ENCODE results near the gene PAX6. TPM values are rescaled to one million over a fixed set of nuclear protein-coding genes. Genes with fewer than 3 reads are reported as not detected.

PAX6 gene
- total and polyA plus RNA-seq, 2 of the 13 experiments (the other 11 are each of a cell fraction or from before 2014, with no cell fraction given) = 0.15 to 1.1 TPM

DNA sequence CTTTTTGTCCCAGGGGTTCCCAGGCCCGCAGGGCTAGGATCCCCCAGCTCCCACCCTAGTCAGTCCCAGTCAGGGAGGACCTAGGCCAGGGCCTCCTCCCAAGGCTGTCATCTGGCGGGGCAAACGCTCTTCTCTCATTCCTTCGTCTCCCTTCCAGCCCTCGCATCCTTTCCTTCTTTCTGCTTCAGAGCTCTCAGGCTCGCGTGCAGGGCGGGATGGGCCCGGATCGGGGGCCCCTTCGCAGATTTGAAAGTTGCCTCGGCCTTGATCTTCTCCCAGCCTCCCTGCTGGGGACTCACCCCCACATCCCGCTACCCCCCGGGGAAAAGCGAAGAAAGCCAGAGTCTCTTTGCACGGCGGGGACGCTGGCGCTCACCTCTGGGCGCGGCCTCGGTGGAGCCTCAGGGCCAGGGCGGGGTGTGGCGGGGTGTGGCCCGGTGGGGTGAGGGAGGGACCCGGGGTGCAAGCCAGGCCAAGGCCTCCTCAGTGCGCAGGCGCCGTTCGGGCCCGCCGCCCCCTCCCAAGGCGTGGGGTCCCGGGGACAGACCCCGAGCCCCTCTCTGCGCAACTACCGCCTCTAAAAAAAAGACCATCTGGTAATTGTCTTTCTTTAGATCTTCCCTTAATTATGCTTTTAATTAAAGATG is 14.8 kb upstream of the PAX6 start:
- Histone ChIP-seq H3K4me1 (ENCODE audit: insufficient read depth, low read length) (0 out of 2 replicates have a peak, but pooled peaks cover 8% of the 10 kb centered on the region), H3K36me3 (replicated peaks in 1 of 2; ENCODE audit: control insufficient read depth in 1 of 2, insufficient read depth in 2 of 2, low read length in 2 of 2) (no peaks in the 10 kb centered on the region), H3K27ac (ENCODE audit: extremely low read length, insufficient read depth, low read length) (no peak overlapping the region), H3K9ac (ENCODE audit: insufficient read depth, low read depth, low read length) (no peak overlapping the region), H3K27me3 (ENCODE audit: control insufficient read depth in 1 of 2, insufficient read depth in 2 of 2, low read length in 2 of 2) (peaks cover 7 to 77% of the 10 kb centered on the region in 2 experiments), H3K9me3 (ENCODE audit: low read length) (no peaks in the 10 kb centered on the region), H3K79me2 (ENCODE audit: insufficient read depth, low read length) (no peaks in the 10 kb centered on the region), H3K4me2 (ENCODE audit: low read depth, low read length) (no peak overlapping the region), H3K4me3 (replicated peaks in 1 of 3; ENCODE audit: insufficient read depth in 1 of 3, low read depth in 2 of 3, low read length in 3 of 3) (no peak overlapping the region), H2AFZ (ENCODE audit: low read length) (no peak overlapping the region), H4K20me1 (ENCODE audit: insufficient read depth, low read length) (no peaks in the 10 kb centered on the region; the same call in 1 of the 2 replicates)
- TF ChIP-seq PLRG1 (conservative IDR thresholded peaks at IDR 0.05) (no peak), NFYB (CRISPR knock-in tag; IDR thresholded peaks at IDR 0.05) (no peak)
- 68% methylated on average over 21 of the region's 37 CpGs for WGBS (ENCODE audit: low lambda C conversion rate)
- intact Hi-C loops (cut with micrococcal nuclease; ENCODE audit: unreplicated experiment) (loop anchor here (5.0 kb wide), 1 partner anchor 184 kb away; no protein-coding TSS in a partner anchor), in situ Hi-C loops (cut with HindIII; ENCODE audit: extremely low pct_ligation_motif_present, low pct_unique_long_range_greater_than_20kb) (loop anchor here (10.0 kb wide), 1 partner anchor 341 kb away; no protein-coding TSS in a partner anchor)
- ATAC-seq (no peak), FAIRE-seq (no peak), DNase-seq (ENCODE audit: low spot score) (no peak)
- BruUV-seq (replicated peaks) = no TSS peak
- CTCF ChIA-PET (ENCODE audit: low intra/inter-chr PET ratio, low total read pairs) = no interaction called here
- POLR2A ChIA-PET = no interaction called here

GRCh38 chr11:31824879-31825837 is 14.0 kb upstream of the PAX6 start:
- Histone ChIP-seq H3K9ac (ENCODE audit: insufficient read depth, low read depth, low read length) (no peak overlapping the region), H3K27me3 (ENCODE audit: control insufficient read depth in 1 of 2, insufficient read depth in 2 of 2, low read length in 2 of 2) (peaks cover 7 to 79% of the 10 kb centered on the region in 2 experiments), H3K4me2 (ENCODE audit: low read depth, low read length) (no peak overlapping the region), H3K4me1 (ENCODE audit: insufficient read depth, low read length) (0 out of 2 replicates have a peak, but pooled peaks cover 8% of the 10 kb centered on the region), H3K27ac (ENCODE audit: extremely low read length, insufficient read depth, low read length) (no peak overlapping the region), H4K20me1 (ENCODE audit: insufficient read depth, low read length) (no peaks in the 10 kb centered on the region; the same call in 1 of the 2 replicates), H2AFZ (ENCODE audit: low read length) (no peak overlapping the region), H3K36me3 (replicated peaks in 1 of 2; ENCODE audit: control insufficient read depth in 1 of 2, insufficient read depth in 2 of 2, low read length in 2 of 2) (no peaks in the 10 kb centered on the region), H3K9me3 (ENCODE audit: low read length) (no peaks in the 10 kb centered on the region), H3K4me3 (replicated peaks in 1 of 3; ENCODE audit: insufficient read depth in 1 of 3, low read depth in 2 of 3, low read length in 3 of 3) (no peak overlapping the region), H3K79me2 (ENCODE audit: insufficient read depth, low read length) (no peaks in the 10 kb centered on the region)
- TF ChIP-seq GATAD2A (CRISPR knock-in tag; IDR thresholded peaks at IDR 0.05) = no peak
- peak; percentile 53; the same call in 1 of the 2 replicates for TF ChIP-seq EZH2 (conservative IDR thresholded peaks at IDR 0.05; ENCODE audit: low read depth, low read length)
- 60% methylated on average over 35 of the region's 52 CpGs for WGBS (ENCODE audit: low lambda C conversion rate)
- CTCF ChIA-PET (ENCODE audit: low intra/inter-chr PET ratio, low total read pairs) = no interaction called here
- ATAC-seq = no peak
- DNase-seq (ENCODE audit: low spot score) = no peak
- intact Hi-C loops (cut with micrococcal nuclease; ENCODE audit: unreplicated experiment) (loop anchor here (5.0 kb wide), 1 partner anchor 183 kb away; no protein-coding TSS in a partner anchor), in situ Hi-C loops (cut with HindIII; ENCODE audit: extremely low pct_ligation_motif_present, low pct_unique_long_range_greater_than_20kb) (loop anchor here (10.0 kb wide), 1 partner anchor 340 kb away; no protein-coding TSS in a partner anchor)
- no peak for FAIRE-seq
- POLR2A ChIA-PET = no interaction called here
- BruUV-seq (replicated peaks) = no TSS peak
